ENCODE measurements around the gene MYH8.

The MYH8 gene

DNA sequence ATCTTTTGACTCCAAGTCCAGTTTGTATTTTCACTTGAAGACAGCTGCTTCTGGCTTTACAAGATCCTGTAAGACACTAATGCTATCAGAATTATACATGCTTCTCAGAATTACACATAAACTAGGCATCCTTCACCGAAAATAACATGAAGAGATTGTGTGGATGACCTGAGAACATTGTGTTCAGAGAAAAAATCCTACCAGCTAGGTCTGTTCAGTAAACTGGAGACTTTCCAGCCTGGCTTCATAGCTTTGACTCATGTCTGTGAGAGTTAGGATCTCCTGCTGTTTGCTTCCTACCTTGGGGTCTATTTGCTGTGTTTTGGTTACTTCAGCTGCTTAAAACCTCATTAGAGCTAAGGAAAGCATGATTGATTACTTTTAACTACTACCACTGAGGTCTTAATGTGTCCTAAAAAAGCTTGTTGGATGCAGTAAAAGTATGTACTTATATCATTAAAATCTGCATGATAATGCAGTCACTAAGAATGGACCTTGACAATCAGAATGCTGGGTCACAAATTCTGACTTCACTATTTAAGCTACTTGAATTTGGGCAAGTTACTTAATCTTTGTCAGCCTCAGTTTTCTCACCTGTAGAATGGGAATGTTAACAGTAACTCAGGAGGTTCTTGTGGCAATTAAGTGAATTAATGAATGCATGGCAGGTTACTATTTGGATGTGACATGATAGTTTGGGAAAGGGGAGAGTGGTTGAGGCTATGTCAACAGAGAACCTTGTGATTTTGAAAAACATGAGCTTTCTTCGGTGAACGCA lies 40.9 kb downstream of the MYH8 start:
- DNase-seq (ENCODE audit: low read depth) = peak; percentile 77

DNA sequence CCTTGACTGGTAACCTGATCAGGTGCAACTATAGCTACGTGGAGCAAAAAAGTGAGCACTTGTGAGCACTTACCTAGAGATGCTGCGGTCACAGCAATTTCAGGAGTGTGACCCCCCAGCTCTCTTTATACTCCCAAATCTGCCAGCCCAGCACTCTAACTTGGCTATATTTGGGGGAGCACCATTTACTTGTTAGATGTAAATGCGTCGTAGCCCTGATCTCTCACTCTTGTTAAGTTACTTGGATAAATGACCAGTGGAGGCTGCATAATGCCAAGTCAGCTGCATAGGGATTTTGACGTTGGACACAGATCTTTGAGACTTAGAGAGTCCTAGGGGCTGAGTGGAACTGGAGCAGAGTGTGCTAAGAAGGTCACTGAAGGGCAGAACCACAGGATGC lies 48.8 kb downstream of the MYH8 start, which contains the start of gene MYH13:
Gene MYH13, minus strand, starts transcription at position 101 of the 400 bp plus-strand sequence. CDS start 8,476 bp downstream, outside the sequence.
- no peak for DNase-seq (ENCODE audit: low read depth)

DNA sequence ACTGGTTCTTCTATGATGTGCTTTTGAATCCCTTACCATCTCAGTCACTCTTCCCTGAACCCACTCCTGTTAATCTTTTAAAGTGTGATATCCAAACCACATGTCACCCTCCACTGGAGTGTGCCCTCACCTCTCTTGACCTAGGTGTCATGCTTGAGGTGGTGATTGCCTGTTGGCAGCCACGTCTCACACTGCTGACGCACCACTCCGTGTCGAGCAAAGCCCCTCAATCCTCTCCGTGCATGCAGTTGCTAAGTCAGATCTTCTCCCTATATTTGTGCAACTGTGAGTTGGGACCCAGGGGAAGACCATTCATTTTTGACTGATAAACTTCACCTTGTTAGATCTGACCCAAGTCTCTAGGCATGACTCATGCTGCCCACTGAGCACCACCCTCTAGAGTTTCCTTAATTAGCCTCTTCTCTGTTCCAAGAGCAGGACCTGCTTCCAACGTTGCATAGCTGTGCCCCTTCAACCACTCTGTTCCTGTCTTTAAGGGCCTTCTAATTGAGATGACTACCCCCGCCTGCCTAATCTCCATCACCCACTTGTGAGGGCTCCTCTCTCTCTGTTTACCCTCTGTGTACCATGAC lies 51.6 kb downstream of the MYH8 start:
- no peak for DNase-seq (ENCODE audit: low read depth)

DNA sequence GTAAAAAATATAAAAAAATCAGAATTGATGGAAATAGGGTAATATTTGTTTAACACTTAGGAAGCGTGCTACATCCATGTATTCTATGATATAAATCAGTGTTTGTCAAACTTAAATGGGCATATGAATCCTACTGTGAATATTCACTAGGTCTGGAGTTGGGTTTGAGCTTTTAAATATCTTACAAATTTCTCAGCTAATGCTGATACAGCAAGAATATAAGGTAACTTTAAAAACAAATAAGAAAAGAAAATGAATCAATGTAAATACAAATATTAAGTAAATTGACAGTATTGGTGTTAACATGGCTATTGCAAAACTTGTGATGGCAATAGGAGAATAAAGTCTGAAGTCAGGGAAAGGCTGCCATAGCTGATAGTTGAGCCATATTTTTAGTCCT lies 52.5 kb downstream of the MYH8 start:
- DNase-seq (ENCODE audit: low read depth) = no peak

DNA sequence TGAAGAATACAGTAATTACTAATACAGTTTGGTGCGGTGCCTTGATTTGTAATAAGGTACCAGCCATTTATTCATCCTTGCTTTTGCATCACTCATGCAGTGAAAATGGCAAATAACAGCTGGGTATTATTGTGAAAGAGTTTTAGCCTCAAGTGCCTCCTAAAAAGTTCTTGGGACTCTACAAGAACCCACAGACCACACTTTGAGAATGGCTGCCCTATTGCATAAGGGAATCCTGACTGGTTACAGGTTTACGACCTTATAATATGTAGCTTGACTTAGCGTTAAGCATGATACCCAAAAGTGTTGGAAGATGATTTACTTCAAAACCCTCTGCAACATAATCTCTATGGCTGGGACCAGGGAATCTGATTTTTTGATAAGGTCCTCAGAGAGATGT lies 53.2 kb downstream of the MYH8 start:
- DNase-seq (ENCODE audit: low read depth) = no peak

DNA sequence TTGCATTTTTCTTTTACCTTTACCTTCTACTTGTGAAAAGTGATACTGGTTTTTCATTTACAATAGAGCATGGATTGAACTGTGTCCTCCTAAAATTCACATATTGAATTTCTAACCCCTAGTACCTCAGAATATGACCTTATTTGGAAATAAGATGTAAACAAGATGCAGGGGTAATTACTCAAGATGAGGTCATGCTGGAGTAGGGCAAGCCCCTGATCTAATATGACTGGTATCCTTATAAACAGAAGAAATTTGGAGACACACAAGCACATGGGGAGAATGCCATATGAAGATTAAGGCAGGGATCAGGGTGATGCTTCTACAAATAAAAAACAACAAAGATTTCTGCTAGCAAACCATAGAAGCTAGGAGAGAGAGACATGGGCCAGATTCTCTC lies 61.2 kb downstream of the MYH8 start:
- peak; percentile 13 for DNase-seq (ENCODE audit: low read depth)

DNA sequence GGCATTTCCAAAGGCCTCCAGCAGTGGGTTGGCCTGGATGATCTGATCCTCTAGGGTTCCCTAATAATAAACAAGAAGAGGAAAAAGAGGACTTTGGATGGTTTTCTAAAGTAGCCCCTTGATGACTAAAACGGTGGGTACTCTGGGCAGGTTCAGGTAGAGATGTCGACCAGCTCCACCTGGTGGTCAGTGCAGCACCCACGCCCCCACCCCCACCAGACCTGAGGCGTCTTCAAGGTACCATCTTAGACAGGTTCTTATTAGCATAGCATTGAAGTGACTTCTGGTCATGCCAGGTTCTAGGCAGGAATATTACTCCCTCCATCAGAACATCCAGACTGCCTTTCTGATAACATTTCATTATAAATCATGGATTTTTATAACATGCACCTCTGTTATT lies 64.0 kb downstream of the MYH8 start:
- no peak for DNase-seq (ENCODE audit: low read depth)

DNA sequence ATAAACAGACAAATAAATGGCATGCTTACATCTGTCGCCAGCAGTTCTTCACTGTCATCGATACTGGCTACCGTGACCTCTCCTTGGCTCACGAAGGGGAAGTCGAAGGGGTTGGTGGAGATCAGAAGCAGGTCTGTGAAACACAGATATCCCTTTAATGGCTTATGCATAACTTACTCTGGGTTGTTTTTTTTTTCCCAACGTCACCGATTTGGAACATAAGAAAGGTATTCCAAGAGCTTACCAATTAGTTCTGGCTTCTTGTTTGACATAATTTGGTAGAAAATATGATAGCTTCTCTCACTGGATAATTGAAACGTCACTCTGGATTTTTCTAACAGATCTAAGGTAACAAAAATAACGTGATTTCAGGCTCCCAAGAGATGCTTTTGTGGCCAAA lies 67.1 kb downstream of the MYH8 start:
- DNase-seq (ENCODE audit: low read depth) = no peak

DNA sequence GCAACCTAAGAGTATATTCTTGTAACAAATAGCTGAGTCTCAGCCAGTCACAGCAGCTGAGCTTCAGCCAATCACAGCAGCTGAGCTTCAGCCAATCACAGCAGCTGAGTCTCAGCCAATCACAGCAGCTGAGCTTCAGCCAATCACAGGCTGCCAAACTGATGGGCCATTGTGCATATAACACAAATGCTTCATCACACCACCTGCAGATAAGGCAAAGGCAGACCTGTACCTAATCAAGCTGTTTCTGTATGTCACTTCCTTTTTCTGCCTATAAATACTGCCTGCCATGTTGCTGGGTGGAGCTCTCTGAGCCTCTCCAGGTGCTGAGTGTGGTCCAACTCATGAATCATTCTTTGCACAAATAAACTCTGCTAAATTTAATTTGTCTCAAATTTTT lies 68.9 kb downstream of the MYH8 start:
- no peak for DNase-seq (ENCODE audit: low read depth)

DNA sequence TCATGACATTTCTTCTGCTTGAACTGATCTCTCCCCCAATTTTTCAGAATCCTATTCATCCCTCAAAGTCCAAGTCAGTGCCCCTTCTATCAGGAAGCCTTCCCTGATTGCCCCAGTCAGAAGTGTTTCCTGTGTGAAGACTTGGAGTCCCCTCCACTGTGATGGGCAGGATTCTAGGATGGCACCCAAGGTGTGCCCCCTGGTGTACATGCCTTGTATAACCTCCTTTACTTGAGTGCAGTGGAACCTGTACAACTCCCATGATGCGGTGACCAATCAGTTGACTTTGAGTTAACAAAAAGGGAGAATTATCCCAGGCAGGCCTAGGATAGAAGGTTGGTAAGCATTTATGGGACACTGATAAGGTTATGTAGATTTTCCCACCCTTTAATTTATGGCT lies 72.3 kb downstream of the MYH8 start:
- DNase-seq (ENCODE audit: low read depth) = no peak

DNA sequence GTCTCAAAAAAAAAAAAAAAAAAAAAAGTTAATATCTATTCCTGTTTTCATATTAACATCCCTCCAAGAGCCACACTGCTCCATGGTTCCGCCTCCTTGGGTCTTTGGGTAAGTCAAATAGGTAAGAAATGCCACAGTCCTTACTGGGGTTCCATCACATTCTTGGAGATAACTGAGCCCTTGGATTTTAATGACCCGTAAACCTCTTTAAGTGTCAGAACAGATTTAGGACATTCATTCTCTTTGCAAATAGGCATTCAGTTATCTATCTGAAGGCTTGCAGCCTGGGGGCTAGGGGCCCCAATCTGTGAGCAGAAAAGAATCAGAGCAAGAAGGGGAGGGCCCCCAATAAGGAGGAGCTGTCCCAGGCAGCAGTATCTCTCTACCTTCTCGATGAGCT lies 76.9 kb downstream of the MYH8 start:
- DNase-seq (ENCODE audit: low read depth) = no peak
